OCI-LY1 (cell line): ENCODE measurements around the gene PTGFRN.

Experiments used
- H2AFZ ChIP-seq: fragments of 200-600 bp; sonication (generic), shearing (Covaris generic); 2 replicates; pipeline ENCODE4 v1.6.0; 2014; ENCODE audit warnings: antibody characterized with exemption, mild to moderate bottlenecking, low read length
- H3F3A ChIP-seq: fragments of 200-600 bp; sonication (generic), shearing (Covaris generic); 2 replicates; pipeline ENCODE4 v1.6.0; 2014; ENCODE audit warnings: mild to moderate bottlenecking, antibody characterized with exemption, low read length, moderate library complexity; ENCODE audit not compliant: insufficient read depth
- H3K27ac ChIP-seq: fragments of 200-600 bp; sonication (generic); 2 replicates; pipeline ENCODE4 v1.5.1; 2014; ENCODE audit warnings: low read length, mixed run types, mild to moderate bottlenecking, low read depth; ENCODE audit not compliant: poor library complexity, severe bottlenecking
- H3K27me3 ChIP-seq: fragments of 200-600 bp; sonication (generic); 2 replicates; pipeline ENCODE4 v1.6.0; 2014; ENCODE audit warnings: antibody characterized with exemption, mild to moderate bottlenecking, low read length, moderate library complexity; ENCODE audit not compliant: insufficient read depth
- H3K36me3 ChIP-seq: fragments of 200-600 bp; sonication (generic); 2 replicates; pipeline ENCODE4 v1.6.1; 2014; ENCODE audit warnings: mild to moderate bottlenecking, antibody characterized with exemption, low read length, moderate library complexity, mixed read lengths; ENCODE audit not compliant: insufficient read depth
- H3K4me1 ChIP-seq: fragments of 200-600 bp; sonication (generic); 2 replicates; pipeline ENCODE4 v1.5.1; 2014; ENCODE audit warnings: mild to moderate bottlenecking, low read length, moderate library complexity; ENCODE audit not compliant: insufficient read depth, severe bottlenecking
- H3K4me2 ChIP-seq: fragments of 200-600 bp; sonication (generic), shearing (Covaris generic); 2 replicates; pipeline ENCODE4 v1.6.1; 2014; ENCODE audit warnings: low read length
- H3K4me3 ChIP-seq: fragments of 200-600 bp; sonication (generic); 2 replicates; pipeline ENCODE4 v1.5.1; 2014; ENCODE audit warnings: low read length, low read depth, mild to moderate bottlenecking, mixed read lengths; ENCODE audit not compliant: poor library complexity, severe bottlenecking
- H3K79me2 ChIP-seq: fragments of 200-600 bp; shearing (Covaris generic); 2 replicates; pipeline ENCODE4 v1.6.1; 2016; ENCODE audit warnings: mixed run types, low read length, mixed read lengths; ENCODE audit not compliant: insufficient read depth
- H3K9ac ChIP-seq: fragments of 200-600 bp; sonication (generic), shearing (Covaris generic); 2 replicates; pipeline ENCODE4 v1.6.1; 2014; ENCODE audit warnings: mild to moderate bottlenecking, low read length, mixed read lengths
- H3K9me2 ChIP-seq: fragments of 200-600 bp; sonication (generic), shearing (Covaris generic); 2 replicates; pipeline ENCODE4 v1.6.1; 2014; ENCODE audit warnings: low read depth, mild to moderate bottlenecking, low read length, mixed read lengths
- H3K9me3 ChIP-seq: fragments of 200-600 bp; shearing (Covaris generic); 2 replicates; pipeline ENCODE4 v1.6.1; 2014; ENCODE audit warnings: low read length, mixed read lengths
- H4K20me1 ChIP-seq: fragments of 200-600 bp; sonication (generic), shearing (Covaris generic); 2 replicates; pipeline ENCODE4 v1.6.0; 2016; ENCODE audit warnings: mild to moderate bottlenecking, low read length; ENCODE audit not compliant: insufficient read depth
- CTCF ChIP-seq: fragments of 200-600 bp; sonication (generic), shearing (Covaris generic); IDR thresholded peaks from 2 replicates; pipeline ENCODE4 v1.5.1; 2017; ENCODE audit warnings: mild to moderate bottlenecking, antibody characterized with exemption, low read length, moderate library complexity, mixed read lengths
- EZH2 ChIP-seq: fragments of 200-600 bp; sonication (generic), shearing (Covaris generic); IDR thresholded peaks from 2 replicates; pipeline ENCODE4 v1.8.0; 2017; ENCODE audit warnings: borderline replicate concordance, mixed run types, mild to moderate bottlenecking, antibody characterized with exemption, low read length, moderate library complexity, mixed read lengths

PTGFRN gene

GRCh38 chr1:116868385-116868784, 41.3 kb upstream of the PTGFRN start:
- TF ChIP-seq EZH2 (no peak), CTCF (no peak)
- no peak overlapping the region for H3K4me2 ChIP-seq
- no peak overlapping the region for H3K9ac ChIP-seq
- no peaks in the 10 kb centered on the region; the same call in 1 of the 2 replicates for H3K36me3 ChIP-seq
- no peaks in the 10 kb centered on the region; the same call in 1 of the 2 replicates for H3K27me3 ChIP-seq
- H3K79me2 ChIP-seq = no peaks in the 10 kb centered on the region
- no peak overlapping the region for H3K4me3 ChIP-seq
- no peaks in the 10 kb centered on the region for H3F3A ChIP-seq
- H3K27ac ChIP-seq = no peak overlapping the region
- H3K4me1 ChIP-seq = no peaks in the 10 kb centered on the region
- H2AFZ ChIP-seq = no peak overlapping the region
- H3K9me2 ChIP-seq = no peaks in the 10 kb centered on the region
- no peaks in the 10 kb centered on the region for H3K9me3 ChIP-seq
- no peaks in the 10 kb centered on the region for H4K20me1 ChIP-seq

DNA sequence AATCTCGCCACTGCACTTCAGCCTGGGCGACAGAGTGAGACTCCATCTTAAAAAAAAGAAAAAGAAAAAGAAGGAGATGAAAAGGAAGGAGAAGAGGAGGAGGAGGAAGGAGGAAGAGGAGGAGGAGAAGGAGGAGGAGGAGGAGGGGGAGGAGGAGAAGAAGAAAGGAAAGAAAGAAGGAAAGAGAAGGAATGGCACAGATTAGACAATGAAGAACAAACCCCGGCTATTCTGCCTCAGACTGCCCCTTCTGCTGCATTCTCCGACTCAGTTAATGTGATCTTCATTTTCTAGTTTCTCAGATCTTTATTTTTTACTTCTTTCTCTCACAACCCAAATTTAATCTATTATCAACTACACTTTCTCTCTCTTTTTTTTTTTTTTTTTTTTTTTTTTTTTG, 40.1 kb upstream of the PTGFRN start:
- H3K27ac ChIP-seq = no peak overlapping the region
- H3K9me2 ChIP-seq = no peaks in the 10 kb centered on the region
- no peaks in the 10 kb centered on the region for H3F3A ChIP-seq
- H3K9me3 ChIP-seq = no peaks in the 10 kb centered on the region
- TF ChIP-seq CTCF (no peak), EZH2 (no peak)
- H3K36me3 ChIP-seq = no peaks in the 10 kb centered on the region; the same call in 1 of the 2 replicates
- no peak overlapping the region for H3K9ac ChIP-seq
- H3K4me1 ChIP-seq = no peaks in the 10 kb centered on the region
- H3K4me2 ChIP-seq = no peak overlapping the region
- no peaks in the 10 kb centered on the region for H3K79me2 ChIP-seq
- no peaks in the 10 kb centered on the region for H3K27me3 ChIP-seq
- no peaks in the 10 kb centered on the region for H4K20me1 ChIP-seq
- no peak overlapping the region for H3K4me3 ChIP-seq
- H2AFZ ChIP-seq = no peak overlapping the region

DNA sequence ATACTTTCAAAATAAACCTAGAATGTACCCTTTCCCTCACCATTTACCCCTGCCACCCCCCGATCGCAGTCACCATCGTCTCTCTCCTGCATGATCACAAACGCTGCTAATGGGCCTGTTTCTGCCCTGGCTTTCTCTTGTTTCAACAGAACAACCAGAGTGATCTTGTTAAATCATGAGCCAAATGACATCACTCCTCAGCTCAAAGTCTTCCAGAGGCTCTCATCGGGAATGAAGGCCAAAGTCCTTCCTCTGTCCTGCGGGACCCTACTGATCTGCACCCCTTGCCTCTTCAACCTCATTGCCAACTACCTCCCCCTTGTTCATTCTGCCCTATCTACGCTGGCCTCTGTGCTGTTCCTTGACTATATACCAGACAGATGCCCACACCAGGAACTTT, 39.4 kb upstream of the PTGFRN start:
- H4K20me1 ChIP-seq = no peaks in the 10 kb centered on the region
- no peak overlapping the region for H3K9ac ChIP-seq
- H2AFZ ChIP-seq = no peak overlapping the region
- H3K36me3 ChIP-seq = no peaks in the 10 kb centered on the region; the same call in 1 of the 2 replicates
- no peaks in the 10 kb centered on the region for H3K79me2 ChIP-seq
- no peaks in the 10 kb centered on the region for H3K4me1 ChIP-seq
- H3K4me3 ChIP-seq = no peak overlapping the region
- no peaks in the 10 kb centered on the region for H3K9me2 ChIP-seq
- H3K27ac ChIP-seq = no peak overlapping the region
- no peaks in the 10 kb centered on the region for H3K27me3 ChIP-seq
- TF ChIP-seq EZH2 (no peak), CTCF (no peak)
- H3K9me3 ChIP-seq = no peaks in the 10 kb centered on the region
- H3F3A ChIP-seq = no peaks in the 10 kb centered on the region
- H3K4me2 ChIP-seq = no peak overlapping the region
